Activated CD4-positive, alpha-beta T cell treated with anti-CD3 and anti-CD28 coated beads for 36 hours (primary cell): ENCODE measurements around the gene TMEM170B. TPM values are rescaled to one million over a fixed set of nuclear protein-coding genes. Genes with fewer than 3 reads are reported as not detected.

Source experiments
- ATAC-seq: fragments of 200-7000 bp; cut with Tn5 transposase; one replicate; pipeline ENCODE4 v1.10.0; 2021; ENCODE audit warnings: mild to moderate bottlenecking, moderate library complexity
- CTCF ChIA-PET: fragments of 350-600 bp; sonication (Branson Sonifier 250); formaldehyde crosslinking; loops from one replicate; lab custom pipeline; 2021; ENCODE audit warnings: antibody characterized with exemption; lab: Charles Lee
- POLR2A ChIA-PET: fragments of 350-600 bp; sonication (Branson Sonifier 250); formaldehyde crosslinking; loops from one replicate; lab custom pipeline; 2021; ENCODE audit warnings: antibody characterized with exemption, inconsistent platforms; lab: Charles Lee
- DNase-seq: peaks from one replicate; pipeline ENCODE4 v3.0.0-alpha.2; 2020
- H3K27ac Mint-ChIP-seq: one replicate; pipeline ENCODE4 v1.8.0; 2021; ENCODE audit warnings: mixed read lengths
- H3K27me3 Mint-ChIP-seq: one replicate; pipeline ENCODE4 v1.8.0; 2021; ENCODE audit warnings: mixed read lengths
- H3K36me3 Mint-ChIP-seq: one replicate; pipeline ENCODE4 v1.8.0; 2021; ENCODE audit warnings: low read depth, mixed read lengths
- H3K4me1 Mint-ChIP-seq: one replicate; pipeline ENCODE4 v1.8.0; 2021; ENCODE audit warnings: mixed read lengths
- H3K4me3 Mint-ChIP-seq: one replicate; pipeline ENCODE4 v1.8.0; 2021; ENCODE audit warnings: mild to moderate bottlenecking, moderate library complexity, mixed read lengths
- H3K9me3 Mint-ChIP-seq: one replicate; pipeline ENCODE4 v1.8.0; 2021; ENCODE audit warnings: low read depth, mixed read lengths
- intact Hi-C, 2 experiments: fragments of 100-400 bp; cut with DNase I in 1 of 2; cut with micrococcal nuclease in 1 of 2; formaldehyde crosslinking; loops; one replicate each; pipeline versions ENCODE4 v1.14.2 to v1.15.1; 2022 to 2024; cut with DNase I, micrococcal nuclease
- total RNA-seq, 2 experiments: library from RNA; stranded (reverse); gene quantifications; one replicate each; pipeline ENCODE4 v1.2.3, GENCODE V29; 2021

Gene TMEM170B
- total RNA-seq, result 1 to 10 TPM in 1 of 2 experiments, under 1 TPM in 1; 0.98 to 1.3 TPM

- H3K27ac Mint-ChIP-seq, result no peak within 1 kb of the TSS
Observed at GRCh38 chr6:11537229-11538051, at the start of gene TMEM170B. TSS of gene TMEM170B (plus strand) at chr6:11537749. CDS start at chr6:11538278, 529 bp downstream.

GRCh38 chr6:11490996-11491395, 46.6 kb upstream of the TMEM170B start:
- Mint-ChIP-seq H3K4me3 (no peak overlapping the region), H3K4me1 (peaks cover 2% of the 10 kb centered on the region), H3K9me3 (no peaks in the 10 kb centered on the region), H3K27me3 (peaks cover 2% of the 10 kb centered on the region), H3K27ac (no peak overlapping the region), H3K36me3 (no peaks in the 10 kb centered on the region)
- DNase-seq (no peak), ATAC-seq (no peak)
- intact Hi-C loops, result loop anchor here in 1 of 2 experiments (5.0 kb wide), 1 partner anchor 79 kb away; no protein-coding TSS in a partner anchor
- ChIA-PET CTCF (no interaction called here), POLR2A (no interaction called here)

More at GRCh38 chr6:11537229-11538051, at the start of gene TMEM170B:
- Mint-ChIP-seq H3K4me1 (peaks cover 5% of the 10 kb centered on the region), H3K9me3 (no peaks in the 10 kb centered on the region), H3K36me3 (no peaks in the 10 kb centered on the region), H3K27me3 (peaks cover 8% of the 10 kb centered on the region), H3K4me3 (peak within 1 kb of the TSS; percentile 76)
- POLR2A ChIA-PET, result no interaction called here
- DNase-seq, result peak; percentile 95
- CTCF ChIA-PET, result no interaction called here
- peak; percentile 96 for ATAC-seq
- intact Hi-C loops, result loop anchor here in 1 of 2 experiments (1.0 to 2.0 kb wide), 6 partner anchors 444 to 1949 kb away; partner anchors contain the start of genes GFOD1, MAK, SMIM13 and TMEM14B

- H3K4me3 Mint-ChIP-seq, result no peak overlapping the region
- H3K27me3 Mint-ChIP-seq, result peaks cover 2% of the 10 kb centered on the region
- CTCF ChIA-PET, result no interaction called here
- POLR2A ChIA-PET, result no interaction called here
- intact Hi-C loops, result loop anchor here in 1 of 2 experiments (5.0 kb wide), 1 partner anchor 80 kb away; no protein-coding TSS in a partner anchor
- peaks cover 2% of the 10 kb centered on the region for H3K4me1 Mint-ChIP-seq
- H3K9me3 Mint-ChIP-seq, result no peaks in the 10 kb centered on the region
- H3K36me3 Mint-ChIP-seq, result no peaks in the 10 kb centered on the region
- no peak for DNase-seq
- ATAC-seq, result peak; percentile 28
- no peak overlapping the region for H3K27ac Mint-ChIP-seq
Observed at GRCh38 chr6:11491596-11492463, 45.7 kb upstream of the TMEM170B start.

GRCh38 chr6:11492464-11493290, 44.9 kb upstream of the TMEM170B start:
- Mint-ChIP-seq H3K4me1 (peaks cover 2% of the 10 kb centered on the region), H3K36me3 (no peaks in the 10 kb centered on the region), H3K27ac (no peak overlapping the region), H3K4me3 (no peak overlapping the region), H3K27me3 (peaks cover 2% of the 10 kb centered on the region), H3K9me3 (no peaks in the 10 kb centered on the region)
- ChIA-PET POLR2A (interaction anchor here (0.6 kb wide), 2 partner anchors 290 to 294 kb away, joined by 3 to 4 read pairs; no protein-coding TSS in a partner anchor), CTCF (interaction anchor here (0.8 to 1.1 kb wide), 2 partner anchors 24 to 33 kb away, joined by 3 read pairs; no protein-coding TSS in a partner anchor)
- ATAC-seq (no peak), DNase-seq (no peak)
- intact Hi-C loops, result loop anchor here in 1 of 2 experiments (5.0 kb wide), 1 partner anchor 80 kb away; no protein-coding TSS in a partner anchor

GRCh38 chr6:11493974-11494373, 43.6 kb upstream of the TMEM170B start:
- DNase-seq, result no peak
- intact Hi-C loops, result loop anchor here in 1 of 2 experiments (5.0 kb wide), 1 partner anchor 82 kb away; no protein-coding TSS in a partner anchor
- Mint-ChIP-seq H3K27me3 (no peaks in the 10 kb centered on the region), H3K9me3 (no peaks in the 10 kb centered on the region), H3K4me1 (peaks cover 2% of the 10 kb centered on the region), H3K4me3 (no peak overlapping the region), H3K36me3 (no peaks in the 10 kb centered on the region), H3K27ac (no peak overlapping the region)
- ATAC-seq, result no peak
- ChIA-PET CTCF (interaction anchor here (0.9 to 1.1 kb wide), 3 partner anchors 320 to 539 kb away, joined by 3 to 9 read pairs (median 4); no protein-coding TSS in a partner anchor), POLR2A (interaction anchor here (0.8 kb wide), 1 partner anchor 127 kb away, joined by 6 read pairs; no protein-coding TSS in a partner anchor)

- ATAC-seq, result no peak
- DNase-seq, result peak; percentile 7
- ChIA-PET POLR2A (no interaction called here), CTCF (interaction anchor here (0.6 to 4.5 kb wide), 49 partner anchors 9 to 540 kb away, joined by 3 to 59 read pairs (median 5); no protein-coding TSS in a partner anchor)
- Mint-ChIP-seq H3K27ac (peak overlapping the region; percentile 11), H3K4me3 (no peak overlapping the region), H3K4me1 (peaks cover 2% of the 10 kb centered on the region), H3K9me3 (no peaks in the 10 kb centered on the region), H3K27me3 (no peaks in the 10 kb centered on the region), H3K36me3 (no peaks in the 10 kb centered on the region)
- intact Hi-C loops, result loop anchor here (5.0 kb wide), 2 partner anchors 83 to 543 kb away; no protein-coding TSS in a partner anchor
Observed at GRCh38 chr6:11494786-11495564, 42.6 kb upstream of the TMEM170B start.

- no peaks in the 10 kb centered on the region for H3K36me3 Mint-ChIP-seq
- CTCF ChIA-PET, result interaction anchor here (0.6 to 4.5 kb wide), 73 partner anchors 8 to 541 kb away, joined by 3 to 59 read pairs (median 4); partner anchors contain the start of gene NEDD9
- intact Hi-C loops, result loop anchor here (1.0 to 5.0 kb wide), 9 partner anchors 80 to 543 kb away; partner anchors contain the start of genes NEDD9 (in 2 of the 2) and SMIM13 (in 1 of the 2)
- H3K9me3 Mint-ChIP-seq, result no peaks in the 10 kb centered on the region
- POLR2A ChIA-PET, result no interaction called here
- H3K4me3 Mint-ChIP-seq, result no peak overlapping the region
- no peak overlapping the region for H3K27ac Mint-ChIP-seq
- no peak for DNase-seq
- peaks cover 2% of the 10 kb centered on the region for H3K4me1 Mint-ChIP-seq
- H3K27me3 Mint-ChIP-seq, result no peaks in the 10 kb centered on the region
- ATAC-seq, result no peak
Observed at GRCh38 chr6:11495565-11496145, 41.9 kb upstream of the TMEM170B start.

- Mint-ChIP-seq H3K9me3 (no peaks in the 10 kb centered on the region), H3K27me3 (no peaks in the 10 kb centered on the region), H3K36me3 (no peaks in the 10 kb centered on the region), H3K4me1 (peaks cover 2% of the 10 kb centered on the region), H3K4me3 (no peak overlapping the region), H3K27ac (no peak overlapping the region)
- intact Hi-C loops, result loop anchor here (1.0 to 5.0 kb wide), 9 partner anchors 79 to 544 kb away; partner anchors contain the start of genes NEDD9 (in 2 of the 2) and SMIM13 (in 1 of the 2)
- ChIA-PET POLR2A (interaction anchor here (0.6 kb wide), 1 partner anchor 385 kb away, joined by 9 read pairs; no protein-coding TSS in a partner anchor), CTCF (interaction anchor here (0.6 to 4.5 kb wide), 86 partner anchors 9 to 695 kb away, joined by 3 to 59 read pairs (median 4); partner anchors contain the start of gene NEDD9)
- DNase-seq, result peak; percentile 80
- ATAC-seq, result peak; percentile 92
Observed at GRCh38 chr6:11496152-11497060, 41.1 kb upstream of the TMEM170B start.
